A549 treated with CORT108297 at 1 μM for 4 hours (cell line): ENCODE data around the gene ACP4. TPM values are rescaled to one million over a fixed set of nuclear protein-coding genes. Genes with fewer than 3 reads are reported as not detected.

Experiments used
- total RNA-seq: library from RNA; stranded (reverse); fragments of 200-300 nt; extraction: Qiagen RNA extraction; gene quantifications from 5 replicates; pipeline ENCODE4 v1.2.3, GENCODE V29; 2022

The ACP4 gene, protein sequence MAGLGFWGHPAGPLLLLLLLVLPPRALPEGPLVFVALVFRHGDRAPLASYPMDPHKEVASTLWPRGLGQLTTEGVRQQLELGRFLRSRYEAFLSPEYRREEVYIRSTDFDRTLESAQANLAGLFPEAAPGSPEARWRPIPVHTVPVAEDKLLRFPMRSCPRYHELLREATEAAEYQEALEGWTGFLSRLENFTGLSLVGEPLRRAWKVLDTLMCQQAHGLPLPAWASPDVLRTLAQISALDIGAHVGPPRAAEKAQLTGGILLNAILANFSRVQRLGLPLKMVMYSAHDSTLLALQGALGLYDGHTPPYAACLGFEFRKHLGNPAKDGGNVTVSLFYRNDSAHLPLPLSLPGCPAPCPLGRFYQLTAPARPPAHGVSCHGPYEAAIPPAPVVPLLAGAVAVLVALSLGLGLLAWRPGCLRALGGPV
- not detected in 5 replicates for total RNA-seq

GRCh38 chr19:50790396-50790795 lies at the start of gene ACP4:
ACP4 (plus strand) TSS chr19:50790415; CDS start chr19:50790415, 0 bp downstream.

GRCh38 chr19:50770164-50770563 lies 20.1 kb upstream of the ACP4 start, which contains the start of gene GPR32:
GPR32 (plus strand) TSS chr19:50770464; CDS start chr19:50770601, 137 bp downstream.

DNA sequence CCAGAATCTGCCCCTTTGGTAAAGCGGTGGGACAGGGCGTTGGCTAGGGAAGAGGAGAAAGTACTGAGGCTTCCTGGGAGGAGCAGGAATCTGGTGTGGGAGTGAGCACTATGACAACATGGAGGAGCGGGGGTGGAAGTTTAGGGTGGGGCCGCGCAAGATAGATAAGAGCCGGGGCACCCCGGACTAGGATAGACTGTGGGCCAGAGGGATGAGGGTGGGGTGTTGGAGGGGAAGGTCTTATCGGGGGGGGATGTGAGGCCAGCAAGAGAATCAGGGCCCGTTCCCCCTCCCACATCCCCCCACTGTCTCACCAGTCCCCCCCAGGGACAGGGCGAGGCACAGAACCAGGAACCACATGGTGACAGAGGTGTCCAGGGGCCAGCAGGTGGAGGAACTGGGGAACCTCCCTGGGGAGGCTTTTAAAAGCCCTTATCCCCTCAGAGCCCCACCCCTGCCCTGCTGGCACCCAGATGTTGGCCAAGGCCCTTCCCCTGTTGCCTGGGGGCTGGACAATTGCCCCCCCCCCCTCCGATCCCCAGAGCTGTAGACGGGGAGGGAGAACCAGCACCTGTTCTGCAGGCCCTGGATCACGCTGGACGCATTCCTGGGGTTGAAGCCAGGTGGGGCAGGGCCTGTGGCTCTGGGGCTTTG lies 33.3 kb downstream of the ACP4 start, which contains the start of gene KLK1:
Gene KLK1 (minus strand): TSS at position 399 of the 654 bp plus-strand sequence. CDS start 39 bp downstream, at position 360.

GRCh38 chr19:50833117-50833801 lies 43.0 kb downstream of the ACP4 start, which contains the start of gene KLK15:
KLK15 (minus strand) TSS chr19:50833574; CDS start chr19:50831492, 2,082 bp downstream.

Other genes starting within 250 kb of the ACP4 start
- gene LRRC4B, start 222.0 kb upstream of the ACP4 start, total RNA-seq: 0.37 to 0.93 TPM (median 0.67 TPM) in 5 replicates
- 0.37 to 0.63 TPM (median 0.47 TPM) in 5 replicates for gene SYT3, start 150.5 kb upstream of the ACP4 start, total RNA-seq
- 3.4 to 12.3 TPM (median 11.5 TPM) in 5 replicates for gene C19orf81, start 141.0 kb upstream of the ACP4 start, total RNA-seq
- 0.03 to 0.37 TPM (median 0.21 TPM) in 5 replicates for gene SHANK1, start 70.6 kb upstream of the ACP4 start, total RNA-seq
- gene CLEC11A, start 67.1 kb upstream of the ACP4 start, total RNA-seq: 6.0 to 10.9 TPM (median 10.5 TPM) in 5 replicates
- gene GPR32, start 20.0 kb upstream of the ACP4 start, total RNA-seq: not detected in 5 replicates
- gene KLK1, start 33.4 kb downstream of the ACP4 start, total RNA-seq: 0.13 to 0.29 TPM (median 0.20 TPM) in 4 of 5 replicates, not detected in the other
- gene KLK15, start 43.2 kb downstream of the ACP4 start, total RNA-seq: not detected in 5 replicates
- not detected in 5 replicates for gene KLK3, start 64.5 kb downstream of the ACP4 start, total RNA-seq
- gene KLK2, start 83.0 kb downstream of the ACP4 start, total RNA-seq: 0.08 to 0.17 TPM (median 0.15 TPM) in 3 of 5 replicates, not detected in the others
- 0.08 to 0.39 TPM (median 0.11 TPM) in 5 replicates for gene KLK4, start 121.0 kb downstream of the ACP4 start, total RNA-seq
- gene KLK5, start 162.6 kb downstream of the ACP4 start, total RNA-seq: not detected in 5 replicates
- 0.16 to 0.50 TPM (median 0.23 TPM) in 5 replicates for gene KLK6, start 179.2 kb downstream of the ACP4 start, total RNA-seq
- 0.06 to 0.07 TPM in 2 of 5 replicates, not detected in the others for gene KLK7, start 193.5 kb downstream of the ACP4 start, total RNA-seq
- gene KLK8, start 211.2 kb downstream of the ACP4 start, total RNA-seq: not detected in 5 replicates
- gene KLK10, start 229.3 kb downstream of the ACP4 start, total RNA-seq: 0.25 to 0.60 TPM (median 0.28 TPM) in 5 replicates
- 0.07 TPM in 1 of 5 replicates, not detected in the others for gene KLK11, start 236.2 kb downstream of the ACP4 start, total RNA-seq
- not detected in 5 replicates for gene KLK12, start 244.6 kb downstream of the ACP4 start, total RNA-seq